Esophagus mucosa (tissue), 1 donor: Measurements from ENCODE around the gene SLC4A8. TPM values are rescaled to one million over a fixed set of nuclear protein-coding genes. Genes with fewer than 3 reads are reported as not detected.

Source experiments
- ATAC-seq: fragments of 200-7000 bp; cut with Tn5 transposase; one replicate; pipeline ENCODE4 v1.9.1; 2020
- total RNA-seq: library from RNA; stranded (reverse); gene quantifications from one replicate; pipeline ENCODE4 v1.2.4, GENCODE V29; 2023
- donor health status: DM: yes; HTN: yes; CAD: no.

SLC4A8 gene
- total RNA-seq, 1 donor from 2014 or later = 0.20 TPM

GRCh38 chr12:51528852-51529650, 104.4 kb downstream of the SLC4A8 start:
- no peak for ATAC-seq

DNA sequence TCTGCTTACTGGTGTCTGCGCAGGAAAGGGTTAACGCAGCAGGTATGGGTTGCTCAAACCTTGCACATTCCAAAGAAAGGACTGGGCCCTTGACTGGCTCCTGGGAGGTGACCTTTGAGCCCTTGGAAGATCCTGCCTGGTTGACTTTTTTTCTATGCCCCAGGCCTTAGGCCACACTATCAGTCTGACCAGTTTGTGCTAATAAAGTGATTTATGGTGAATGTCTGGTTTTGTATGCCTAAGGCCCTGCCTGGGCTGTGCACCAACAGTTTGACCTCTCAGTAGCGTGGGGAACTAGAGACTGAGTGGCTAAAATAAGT, 105.0 kb downstream of the SLC4A8 start:
- no peak for ATAC-seq

DNA sequence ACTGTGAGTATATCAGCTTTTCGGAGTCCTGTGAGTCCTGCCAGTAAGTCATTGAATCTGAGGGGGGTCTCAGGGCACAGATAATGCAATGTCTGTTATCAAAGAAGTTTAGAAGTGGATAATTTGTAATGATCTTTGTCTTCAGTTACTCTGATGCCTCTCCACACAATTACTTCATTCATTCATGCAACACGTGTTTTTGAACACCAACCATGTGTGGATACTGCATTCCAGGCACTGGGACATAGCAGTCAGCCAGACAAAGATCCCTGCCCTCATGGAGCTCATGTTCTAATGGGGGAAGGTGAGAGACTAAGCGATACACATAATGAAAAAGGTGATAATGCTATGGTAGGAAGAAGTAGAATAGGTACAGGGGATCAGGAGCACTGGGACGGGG, 105.6 kb downstream of the SLC4A8 start:
- ATAC-seq = no peak

DNA sequence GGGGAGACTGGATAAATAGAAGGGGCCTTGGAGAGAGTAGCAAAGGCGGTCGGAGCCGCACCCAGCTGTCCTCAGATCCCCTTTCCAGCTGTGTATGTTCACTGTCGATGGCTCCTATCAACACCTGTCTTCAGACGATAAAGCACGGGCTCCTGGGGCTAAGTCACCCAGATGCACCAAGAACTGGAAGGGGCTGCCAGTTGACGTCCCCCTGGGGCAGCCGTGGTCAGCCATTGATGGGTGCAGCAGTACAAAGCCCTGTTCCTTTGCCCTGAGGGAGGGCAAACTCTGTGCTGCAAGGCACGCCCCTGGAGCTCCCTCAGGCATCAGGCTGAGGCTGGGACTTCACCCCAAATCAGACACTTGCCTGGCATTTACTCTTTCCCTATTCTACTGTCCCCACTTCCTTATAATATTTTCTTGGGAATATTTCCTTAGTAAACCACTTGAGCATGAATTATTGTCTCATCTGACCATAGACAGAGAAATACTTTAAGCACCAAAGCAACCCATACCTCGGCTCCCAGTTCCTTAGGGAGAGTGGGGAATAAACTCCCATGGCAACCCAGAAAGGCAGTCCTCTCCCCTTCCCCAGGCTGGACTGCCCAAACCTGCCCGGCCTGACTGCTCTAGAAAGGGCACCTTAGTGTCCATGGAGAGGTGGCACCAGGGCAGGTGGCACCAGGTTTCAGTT, 106.8 kb downstream of the SLC4A8 start:
- ATAC-seq = no peak

DNA sequence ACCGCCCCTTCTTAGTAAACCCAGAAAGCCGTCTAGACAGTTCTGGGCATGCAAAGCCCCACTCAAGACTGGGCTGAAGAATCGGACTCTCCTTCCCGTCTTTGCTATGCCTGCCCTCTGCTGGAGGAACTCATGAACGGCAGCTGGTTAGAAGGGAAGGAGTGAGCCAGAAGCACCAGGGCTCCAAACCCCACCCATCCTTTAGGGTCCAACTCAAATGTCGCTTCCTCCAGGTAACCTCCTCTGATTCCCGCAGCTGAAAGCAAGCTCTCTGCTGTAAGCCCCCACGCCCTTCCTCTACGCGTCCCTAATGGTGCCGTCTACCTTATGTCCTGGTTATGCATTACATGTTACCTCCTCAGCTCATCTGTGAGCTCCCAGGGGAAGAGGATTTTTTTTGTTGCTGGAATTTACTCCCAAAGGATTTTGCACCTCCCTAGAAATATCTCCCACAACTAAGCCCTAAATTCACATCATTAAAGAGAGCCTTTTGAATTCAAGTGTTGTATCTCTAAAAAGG, 107.4 kb downstream of the SLC4A8 start:
- peak; percentile 84 for ATAC-seq

DNA sequence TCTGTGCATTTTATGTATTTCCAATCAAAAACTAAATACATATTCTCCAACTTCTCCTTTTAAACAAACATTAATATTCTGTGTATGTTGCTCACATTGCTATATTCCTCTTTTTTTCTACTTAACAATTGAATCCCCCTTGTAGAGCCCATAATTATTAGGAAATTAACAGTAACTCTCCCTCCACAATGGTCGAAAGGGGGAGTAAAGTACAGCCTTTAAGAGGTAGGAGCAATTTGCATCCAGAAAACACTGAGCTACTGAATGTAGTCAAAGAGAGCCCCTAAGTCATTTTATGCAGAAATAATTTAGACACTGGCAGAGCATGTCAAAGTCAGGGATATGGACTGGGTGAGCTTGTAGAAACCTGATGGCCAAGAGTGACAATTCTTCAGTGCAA, 109.2 kb downstream of the SLC4A8 start:
- no peak for ATAC-seq

- ATAC-seq = no peak
Measured at GRCh38 chr12:51534216-51535074, 109.8 kb downstream of the SLC4A8 start.

DNA sequence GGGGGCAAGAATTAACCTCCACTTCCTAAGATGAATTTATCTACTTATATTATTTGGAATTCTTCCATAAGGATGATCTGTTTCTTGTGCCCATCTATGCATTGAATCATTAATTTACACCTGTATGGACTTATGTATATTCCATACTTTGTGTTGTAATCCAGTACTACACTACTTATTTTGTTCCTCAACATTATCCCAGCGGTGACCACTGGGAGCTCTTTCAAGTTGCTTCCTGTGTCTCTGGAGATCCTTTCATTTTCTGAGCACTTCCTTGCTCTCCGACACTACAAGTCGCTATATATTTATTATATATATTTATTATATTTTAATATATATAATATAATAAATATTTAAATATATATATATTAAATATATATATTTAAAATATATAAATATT, 111.5 kb downstream of the SLC4A8 start:
- no peak for ATAC-seq

GRCh38 chr12:51538149-51538548, 113.5 kb downstream of the SLC4A8 start:
- ATAC-seq = no peak

- ATAC-seq = no peak
Measured at GRCh38 chr12:51538599-51538998, 114.0 kb downstream of the SLC4A8 start.

DNA sequence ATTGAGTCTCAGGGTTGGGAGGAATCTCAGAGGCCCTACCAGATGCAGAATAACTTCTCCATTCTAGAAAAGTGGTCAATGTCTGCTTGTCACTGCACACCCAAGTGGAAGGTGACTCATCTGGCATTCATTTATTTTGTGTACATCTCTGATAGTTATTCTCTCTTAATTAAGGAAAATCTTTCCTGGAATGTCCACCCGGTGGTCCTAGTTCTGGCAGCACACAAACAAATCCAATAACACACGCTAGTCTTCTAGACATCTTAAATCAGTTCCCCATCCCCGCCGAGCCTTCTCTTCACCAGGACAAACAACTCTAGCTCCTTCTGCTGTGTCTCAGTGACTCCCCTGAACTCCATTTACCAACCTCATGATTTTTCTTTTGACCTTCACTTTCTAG, 116.4 kb downstream of the SLC4A8 start:
- ATAC-seq = no peak

- no peak for ATAC-seq
Measured at GRCh38 chr12:51546097-51546496, 121.5 kb downstream of the SLC4A8 start.

- ATAC-seq = no peak
Measured at GRCh38 chr12:51547606-51548005, 123.0 kb downstream of the SLC4A8 start.

DNA sequence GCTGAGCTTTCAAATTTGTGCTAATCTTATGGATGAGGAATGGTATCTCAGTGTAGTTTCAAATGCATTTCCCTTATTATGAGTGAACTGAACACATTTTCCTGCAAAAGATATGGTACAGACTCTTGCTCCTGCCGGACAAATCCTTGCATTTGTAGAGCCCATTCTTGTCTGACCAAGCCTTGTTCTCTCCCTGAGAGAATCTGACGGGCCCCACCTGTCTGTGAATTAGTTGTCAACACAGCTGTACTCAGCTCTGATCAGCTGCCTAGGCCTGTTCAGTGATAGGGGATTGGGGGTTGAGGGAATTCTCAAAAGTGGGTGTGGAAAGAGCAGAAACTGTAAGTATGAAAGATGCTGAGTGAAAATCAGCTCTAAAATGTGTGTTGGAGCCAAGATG, 123.6 kb downstream of the SLC4A8 start:
- no peak for ATAC-seq

- ATAC-seq = no peak
Measured at GRCh38 chr12:51549637-51550036, 125.0 kb downstream of the SLC4A8 start.

Other genes starting within 250 kb of the SLC4A8 start
- 2.9 TPM for gene POU6F1, start 206.8 kb upstream of the SLC4A8 start, total RNA-seq
- gene DAZAP2, start 186.0 kb upstream of the SLC4A8 start, total RNA-seq = 109 TPM
- gene SMAGP, start 154.4 kb upstream of the SLC4A8 start, total RNA-seq = 96.2 TPM
- 1.5 TPM for gene BIN2, start 100.7 kb upstream of the SLC4A8 start, total RNA-seq
- gene CELA1, start 78.2 kb upstream of the SLC4A8 start, total RNA-seq = not detected
- 13.4 TPM for gene GALNT6, start 33.4 kb upstream of the SLC4A8 start, total RNA-seq
- gene SCN8A, start 166.4 kb downstream of the SLC4A8 start, total RNA-seq = 0.68 TPM